Neural cell (in vitro differentiated cells): ENCODE results near the gene ABHD12. TPM values are rescaled to one million over a fixed set of nuclear protein-coding genes. Genes with fewer than 3 reads are reported as not detected.

Experiments used
- H2AFZ ChIP-seq: fragments of 200-600, 300-800 bp; sonication (generic), shearing (Covaris generic); 2 replicates; pipeline ENCODE4 v1.6.0; 2014; ENCODE audit warnings: low read depth, mild to moderate bottlenecking, antibody characterized with exemption, low read length, moderate library complexity
- H3F3A ChIP-seq: fragments of 200-600 bp; shearing (Covaris generic); 2 replicates; pipeline ENCODE4 v1.6.1; 2016; ENCODE audit warnings: mild to moderate bottlenecking, moderate library complexity, mixed read lengths, antibody characterized with exemption, low read length; ENCODE audit not compliant: insufficient read depth, poor library complexity, severe bottlenecking
- H3K27ac ChIP-seq: fragments of 200-600, 300-800 bp; sonication (generic), shearing (Covaris generic); 2 replicates; pipeline ENCODE4 v1.5.1; 2014; ENCODE audit warnings: mild to moderate bottlenecking, low read length, moderate library complexity
- H3K27me3 ChIP-seq: fragments of 300-800, 200-600 bp; sonication (generic), shearing (Covaris generic); 2 replicates; pipeline ENCODE4 v1.6.0; 2014; ENCODE audit warnings: mild to moderate bottlenecking, low read depth, low read length, moderate library complexity; ENCODE audit not compliant: insufficient read depth
- H3K36me3 ChIP-seq: fragments of 300-800, 200-600 bp; sonication (generic), shearing (Covaris generic); 2 replicates; pipeline ENCODE4 v1.5.1; 2014; ENCODE audit warnings: mild to moderate bottlenecking, antibody characterized with exemption, low read length, moderate library complexity; ENCODE audit not compliant: insufficient read depth
- H3K4me2 ChIP-seq: fragments of 300-800, 200-600 bp; sonication (generic), shearing (Covaris generic); 2 replicates; pipeline ENCODE4 v1.6.0; 2014; ENCODE audit warnings: mild to moderate bottlenecking, low read length
- H3K4me3 ChIP-seq: fragments of 300-800, 200-600 bp; sonication (generic), shearing (Covaris generic); 2 replicates; pipeline ENCODE4 v1.5.1; 2014; ENCODE audit warnings: mild to moderate bottlenecking, low read length, moderate library complexity
- H3K79me2 ChIP-seq: fragments of 200-600 bp; shearing (Covaris generic); replicated peaks from 2 replicates; pipeline ENCODE4 v1.6.0; 2014; ENCODE audit warnings: mild to moderate bottlenecking, low read length, moderate library complexity; ENCODE audit not compliant: insufficient read depth
- H3K9ac ChIP-seq: fragments of 300-800, 200-600 bp; sonication (generic), shearing (Covaris generic); 2 replicates; pipeline ENCODE4 v1.6.1; 2016; ENCODE audit warnings: mild to moderate bottlenecking, low read length, mixed read lengths
- H3K9me2 ChIP-seq: fragments of 200-600 bp; shearing (Covaris generic); 2 replicates; pipeline ENCODE4 v1.6.1; 2016; ENCODE audit warnings: mild to moderate bottlenecking, low read length, mixed read lengths; ENCODE audit not compliant: insufficient read depth
- H3K9me3 ChIP-seq: fragments of 200-600, 300-800 bp; sonication (generic), shearing (Covaris generic); 2 replicates; pipeline ENCODE4 v1.6.1; 2016; ENCODE audit warnings: mild to moderate bottlenecking, mixed run types, low read length, moderate library complexity, mixed read lengths
- H4K20me1 ChIP-seq: fragments of 200-600 bp; shearing (Covaris generic); 2 replicates; pipeline ENCODE4 v1.6.1; 2016; ENCODE audit warnings: mild to moderate bottlenecking, mixed run types; ENCODE audit not compliant: insufficient read depth
- EP300 ChIP-seq: fragments of 450-650 bp; conservative IDR thresholded peaks from 2 replicates; pipeline ENCODE4 v1.6.1; 2014; ENCODE audit warnings: antibody characterized with exemption, mild to moderate bottlenecking, moderate library complexity; ENCODE audit not compliant: poor library complexity, severe bottlenecking
- EZH2 ChIP-seq: fragments of 200-600, 300-800 bp; shearing (Covaris generic), sonication (generic); IDR thresholded peaks from 2 replicates; pipeline ENCODE4 v1.6.1; 2014; ENCODE audit warnings: antibody characterized with exemption, low read length, borderline replicate concordance, mild to moderate bottlenecking; ENCODE audit not compliant: insufficient read depth, poor library complexity, severe bottlenecking
- MXI1 ChIP-seq: fragments of 450-650 bp; conservative IDR thresholded peaks from 2 replicates; pipeline ENCODE4 v1.6.1; 2014; ENCODE audit warnings: antibody characterized with exemption, mild to moderate bottlenecking; ENCODE audit not compliant: poor library complexity, severe bottlenecking
- POLR2AphosphoS5 ChIP-seq: IDR thresholded peaks from 2 replicates; pipeline ENCODE4 v1.6.1; 2012
- RAD21 ChIP-seq: fragments of 450-650 bp; conservative IDR thresholded peaks from 2 replicates; pipeline ENCODE4 v1.6.1; 2014; ENCODE audit warnings: antibody characterized with exemption, mild to moderate bottlenecking, moderate library complexity
- SMC3 ChIP-seq: fragments of 450-650 bp; conservative IDR thresholded peaks from 2 replicates; pipeline ENCODE4 v1.6.1; 2014; ENCODE audit warnings: antibody characterized with exemption, mild to moderate bottlenecking, moderate library complexity; ENCODE audit not compliant: poor library complexity
- TAF1 ChIP-seq: IDR thresholded peaks from 2 replicates; pipeline ENCODE4 v1.6.1; 2012; ENCODE audit warnings: low read depth
- polyA plus RNA-seq: library from polyadenylated mRNA; depleted of rRNA; stranded (reverse); fragments of >200 nt; gene quantifications from 2 replicates; pipeline ENCODE4 v1.2.3, GENCODE V29; 2014
- TF ChIP-seq, protein P1 (sequence below): IDR thresholded peaks from 2 replicates; pipeline ENCODE4 v1.6.1; 2012; ENCODE audit warnings: borderline replicate concordance
- TF ChIP-seq, protein P2 (sequence below): fragments of 450-650 bp; IDR thresholded peaks from 2 replicates; pipeline ENCODE4 v1.5.1; 2014; ENCODE audit warnings: antibody characterized with exemption, mild to moderate bottlenecking, moderate library complexity; ENCODE audit not compliant: poor library complexity, severe bottlenecking

ABHD12 gene
- polyA plus RNA-seq, 1 donor from 2014 or later = 32.3 TPM

DNA sequence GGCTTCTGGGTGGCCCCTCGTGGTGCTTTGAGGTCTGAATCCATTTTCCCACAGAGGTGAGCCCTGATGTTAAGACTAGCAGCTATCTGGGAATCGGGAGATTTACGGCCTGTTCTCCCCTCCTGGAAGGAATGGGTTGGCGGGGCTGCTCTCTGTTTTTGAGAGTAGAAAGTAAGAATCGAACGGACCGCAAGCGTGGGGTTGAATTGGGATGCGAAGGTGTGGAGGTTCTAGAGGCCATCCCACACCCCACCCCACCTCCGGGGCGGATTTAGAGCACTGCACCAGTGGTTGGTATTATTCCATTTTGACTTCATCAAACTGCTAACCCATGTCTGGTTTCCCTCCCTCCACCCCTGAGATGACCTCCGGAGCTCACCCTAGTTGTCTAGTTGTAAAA, 131.3 kb downstream of the ABHD12 start:
- H3K4me2 ChIP-seq = no peak overlapping the region
- H3F3A ChIP-seq = no peaks in the 10 kb centered on the region
- no peak overlapping the region for H3K27ac ChIP-seq
- peaks cover 7% of the 10 kb centered on the region for H3K36me3 ChIP-seq
- no peaks in the 10 kb centered on the region for H3K27me3 ChIP-seq
- H3K9me3 ChIP-seq = no peaks in the 10 kb centered on the region
- no peak overlapping the region for H3K9ac ChIP-seq
- H3K9me2 ChIP-seq = no peaks in the 10 kb centered on the region
- H4K20me1 ChIP-seq = no peaks in the 10 kb centered on the region
- H3K4me3 ChIP-seq = no peak overlapping the region
- TF ChIP-seq, protein P1, sequence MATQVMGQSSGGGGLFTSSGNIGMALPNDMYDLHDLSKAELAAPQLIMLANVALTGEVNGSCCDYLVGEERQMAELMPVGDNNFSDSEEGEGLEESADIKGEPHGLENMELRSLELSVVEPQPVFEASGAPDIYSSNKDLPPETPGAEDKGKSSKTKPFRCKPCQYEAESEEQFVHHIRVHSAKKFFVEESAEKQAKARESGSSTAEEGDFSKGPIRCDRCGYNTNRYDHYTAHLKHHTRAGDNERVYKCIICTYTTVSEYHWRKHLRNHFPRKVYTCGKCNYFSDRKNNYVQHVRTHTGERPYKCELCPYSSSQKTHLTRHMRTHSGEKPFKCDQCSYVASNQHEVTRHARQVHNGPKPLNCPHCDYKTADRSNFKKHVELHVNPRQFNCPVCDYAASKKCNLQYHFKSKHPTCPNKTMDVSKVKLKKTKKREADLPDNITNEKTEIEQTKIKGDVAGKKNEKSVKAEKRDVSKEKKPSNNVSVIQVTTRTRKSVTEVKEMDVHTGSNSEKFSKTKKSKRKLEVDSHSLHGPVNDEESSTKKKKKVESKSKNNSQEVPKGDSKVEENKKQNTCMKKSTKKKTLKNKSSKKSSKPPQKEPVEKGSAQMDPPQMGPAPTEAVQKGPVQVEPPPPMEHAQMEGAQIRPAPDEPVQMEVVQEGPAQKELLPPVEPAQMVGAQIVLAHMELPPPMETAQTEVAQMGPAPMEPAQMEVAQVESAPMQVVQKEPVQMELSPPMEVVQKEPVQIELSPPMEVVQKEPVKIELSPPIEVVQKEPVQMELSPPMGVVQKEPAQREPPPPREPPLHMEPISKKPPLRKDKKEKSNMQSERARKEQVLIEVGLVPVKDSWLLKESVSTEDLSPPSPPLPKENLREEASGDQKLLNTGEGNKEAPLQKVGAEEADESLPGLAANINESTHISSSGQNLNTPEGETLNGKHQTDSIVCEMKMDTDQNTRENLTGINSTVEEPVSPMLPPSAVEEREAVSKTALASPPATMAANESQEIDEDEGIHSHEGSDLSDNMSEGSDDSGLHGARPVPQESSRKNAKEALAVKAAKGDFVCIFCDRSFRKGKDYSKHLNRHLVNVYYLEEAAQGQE = no peak
- TF ChIP-seq, protein P2, sequence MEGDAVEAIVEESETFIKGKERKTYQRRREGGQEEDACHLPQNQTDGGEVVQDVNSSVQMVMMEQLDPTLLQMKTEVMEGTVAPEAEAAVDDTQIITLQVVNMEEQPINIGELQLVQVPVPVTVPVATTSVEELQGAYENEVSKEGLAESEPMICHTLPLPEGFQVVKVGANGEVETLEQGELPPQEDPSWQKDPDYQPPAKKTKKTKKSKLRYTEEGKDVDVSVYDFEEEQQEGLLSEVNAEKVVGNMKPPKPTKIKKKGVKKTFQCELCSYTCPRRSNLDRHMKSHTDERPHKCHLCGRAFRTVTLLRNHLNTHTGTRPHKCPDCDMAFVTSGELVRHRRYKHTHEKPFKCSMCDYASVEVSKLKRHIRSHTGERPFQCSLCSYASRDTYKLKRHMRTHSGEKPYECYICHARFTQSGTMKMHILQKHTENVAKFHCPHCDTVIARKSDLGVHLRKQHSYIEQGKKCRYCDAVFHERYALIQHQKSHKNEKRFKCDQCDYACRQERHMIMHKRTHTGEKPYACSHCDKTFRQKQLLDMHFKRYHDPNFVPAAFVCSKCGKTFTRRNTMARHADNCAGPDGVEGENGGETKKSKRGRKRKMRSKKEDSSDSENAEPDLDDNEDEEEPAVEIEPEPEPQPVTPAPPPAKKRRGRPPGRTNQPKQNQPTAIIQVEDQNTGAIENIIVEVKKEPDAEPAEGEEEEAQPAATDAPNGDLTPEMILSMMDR = no peak
- TF ChIP-seq MXI1 = no peak
- no peak for TF ChIP-seq SMC3
- no peak for TF ChIP-seq TAF1
- H3K79me2 ChIP-seq = peaks cover 35% of the 10 kb centered on the region
- no peak overlapping the region for H2AFZ ChIP-seq

DNA sequence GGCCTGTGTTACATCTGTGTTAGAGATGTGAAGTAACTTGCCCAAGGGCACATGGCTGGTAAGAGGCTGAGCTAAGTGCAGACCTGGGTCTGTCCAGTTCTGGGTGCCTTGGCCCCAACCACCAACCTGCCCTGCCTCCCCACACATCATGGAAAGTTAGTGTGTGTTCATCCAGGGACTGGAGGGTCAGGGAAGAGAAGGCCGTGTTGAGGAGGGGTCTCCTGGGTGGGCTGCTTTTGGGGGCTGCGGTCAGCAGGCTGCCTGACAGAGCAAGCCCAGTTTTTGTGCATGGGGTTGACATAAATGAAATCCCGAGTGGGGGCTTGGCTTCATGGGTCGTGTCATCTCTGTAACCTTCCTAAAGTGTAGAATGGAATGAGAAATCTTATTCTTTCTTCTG, 131.8 kb downstream of the ABHD12 start:
- no peak overlapping the region for H3K27ac ChIP-seq
- H3K4me2 ChIP-seq = no peak overlapping the region
- no peaks in the 10 kb centered on the region for H3K9me2 ChIP-seq
- no peak overlapping the region for H3K4me3 ChIP-seq
- no peak overlapping the region for H2AFZ ChIP-seq
- TF ChIP-seq TAF1 (no peak), RAD21 (no peak), POLR2AphosphoS5 (no peak), EP300 (no peak), EZH2 (no peak), SMC3 (no peak), MXI1 (no peak)
- TF ChIP-seq, protein P2 = no peak
- TF ChIP-seq, protein P1 = no peak
- H3K79me2 ChIP-seq = peaks cover 36% of the 10 kb centered on the region
- no peaks in the 10 kb centered on the region for H3F3A ChIP-seq
- H3K36me3 ChIP-seq = peaks cover 7% of the 10 kb centered on the region
- H3K9ac ChIP-seq = no peak overlapping the region
- H3K9me3 ChIP-seq = no peaks in the 10 kb centered on the region
- H3K27me3 ChIP-seq = no peaks in the 10 kb centered on the region
- no peaks in the 10 kb centered on the region for H4K20me1 ChIP-seq
